Activated CD4-positive, alpha-beta T cell treated with anti-CD3 and anti-CD28 coated beads for 1 hour (primary cell): ENCODE results near the gene RFX2.
"Not testable (repeated sequence)": the region's sequence is repeated elsewhere in the genome, so short reads cannot be mapped to it uniquely, and the experiment has no call there.

Experiments used
- DNase-seq: peaks from one replicate; pipeline ENCODE4 v3.0.0-alpha.2; 2020

Gene RFX2

GRCh38 chr19:6073858-6074708, 36.2 kb downstream of the RFX2 start:
- no peak for DNase-seq

DNA sequence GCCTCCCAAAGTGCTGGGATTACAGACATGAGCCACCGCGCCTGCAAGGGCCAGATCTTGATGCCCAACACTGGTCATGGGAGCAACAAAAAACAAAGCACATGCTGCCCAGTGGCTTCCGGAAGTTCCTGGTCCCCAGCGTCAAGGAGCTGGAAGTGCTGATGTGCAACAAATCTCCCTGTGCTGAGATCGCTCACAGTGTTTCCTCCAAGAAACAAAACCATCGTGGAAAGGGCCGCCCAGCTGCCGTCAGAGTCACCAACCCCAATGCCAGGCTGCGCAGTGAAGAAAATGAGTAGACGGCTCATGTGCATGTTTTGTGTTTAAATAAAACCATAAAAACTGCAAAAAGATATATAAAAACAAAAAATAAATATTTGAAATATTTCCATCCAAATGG, 37.1 kb downstream of the RFX2 start:
- not testable (repeated sequence) for DNase-seq

- no peak for DNase-seq
Observed at GRCh38 chr19:6071875-6072274, 38.4 kb downstream of the RFX2 start.

DNA sequence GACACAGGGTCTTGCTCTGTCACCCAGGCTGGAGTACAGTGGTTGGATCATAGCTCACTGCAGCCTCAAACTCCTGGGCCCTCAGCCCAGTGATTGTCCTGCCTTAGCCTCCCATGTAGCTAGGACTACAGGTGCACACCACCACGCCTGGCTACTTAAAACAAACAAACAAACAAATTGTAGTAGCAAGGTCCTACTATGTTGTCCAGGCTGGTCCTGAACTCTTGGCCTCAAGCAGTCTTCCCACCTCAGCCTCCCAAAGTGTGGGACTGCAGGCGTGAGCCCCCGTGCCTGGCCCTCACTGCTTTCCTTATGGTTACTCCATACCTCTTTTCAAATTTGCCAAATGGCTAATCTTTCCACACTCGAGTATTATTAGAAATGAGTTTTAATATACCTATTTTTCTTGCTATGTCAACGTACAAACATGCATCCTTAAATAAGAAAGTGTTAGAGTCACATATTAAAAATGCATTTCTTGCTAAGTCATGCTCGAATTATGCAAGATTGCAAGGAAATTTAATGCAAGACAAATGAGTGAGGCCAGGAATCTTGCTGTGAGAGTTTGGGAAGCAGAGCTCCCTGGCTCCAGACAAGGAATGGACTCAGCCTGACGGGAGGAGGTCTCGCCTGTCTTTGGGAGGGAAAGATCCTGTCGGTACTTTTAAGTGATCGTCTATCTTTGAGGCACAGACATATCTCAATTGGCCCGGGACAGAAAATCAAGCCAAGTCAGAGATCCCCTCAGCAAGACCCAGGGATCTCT, 39.4 kb downstream of the RFX2 start:
- no peak for DNase-seq

GRCh38 chr19:6070207-6070681, 40.1 kb downstream of the RFX2 start:
- no peak for DNase-seq

- DNase-seq, result no peak
Observed at GRCh38 chr19:6069268-6069791, 41.0 kb downstream of the RFX2 start.

- no peak for DNase-seq
Observed at GRCh38 chr19:6068711-6069110, 41.6 kb downstream of the RFX2 start.

DNA sequence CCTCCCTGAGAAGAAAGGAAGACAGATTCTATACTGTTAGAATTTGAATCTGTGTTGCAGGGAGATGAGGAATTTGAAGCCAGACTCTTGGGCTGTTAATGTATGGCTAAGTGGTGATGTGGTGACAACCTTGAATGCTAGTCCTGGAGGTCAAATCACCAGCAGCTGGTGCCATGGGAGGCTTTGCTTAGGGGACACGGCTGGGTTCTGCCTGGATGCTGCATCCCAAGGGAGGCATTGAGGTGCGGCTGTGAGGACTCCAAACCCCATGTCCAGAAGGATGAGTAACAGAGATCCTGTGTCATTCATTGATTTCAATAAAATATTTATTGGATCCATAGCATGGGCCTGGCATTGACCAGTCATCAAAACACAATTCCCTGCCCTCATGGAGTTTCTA, 42.3 kb downstream of the RFX2 start:
- no peak for DNase-seq

- no peak for DNase-seq
Observed at GRCh38 chr19:6066661-6067646, 43.3 kb downstream of the RFX2 start.

DNA sequence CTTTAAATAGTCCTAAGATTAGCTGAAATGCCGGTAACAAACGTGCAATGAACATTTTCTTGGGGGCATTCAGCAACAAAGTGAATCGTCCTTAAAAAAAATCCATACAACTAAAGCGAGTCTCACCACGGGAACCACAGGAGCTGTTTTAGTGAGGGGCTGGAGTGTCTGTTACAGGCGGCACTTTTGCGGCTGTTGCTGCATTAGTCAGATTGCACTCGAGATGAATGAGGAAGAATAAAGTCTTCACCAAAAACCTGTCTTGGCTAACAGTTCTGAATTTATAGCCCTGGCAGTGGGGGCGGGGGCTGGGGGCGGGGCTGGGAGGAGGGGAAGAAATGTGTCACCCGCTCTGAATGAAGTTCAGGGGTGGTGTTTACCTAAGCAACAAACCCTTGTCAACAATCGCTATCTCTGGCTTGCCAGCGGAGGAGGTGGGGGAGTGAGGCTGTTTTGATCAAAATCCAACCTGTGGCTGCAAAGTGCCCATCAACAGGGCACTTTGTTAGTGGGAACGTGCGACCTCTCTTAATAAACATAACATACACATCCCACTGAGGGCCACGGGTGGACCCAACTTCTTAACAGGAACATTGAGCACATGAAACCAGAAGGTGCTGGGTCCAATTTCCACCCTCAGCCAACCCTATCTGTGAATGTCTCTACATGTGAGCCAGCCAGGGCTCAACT, 44.5 kb downstream of the RFX2 start:
- peak; percentile 35 for DNase-seq

DNA sequence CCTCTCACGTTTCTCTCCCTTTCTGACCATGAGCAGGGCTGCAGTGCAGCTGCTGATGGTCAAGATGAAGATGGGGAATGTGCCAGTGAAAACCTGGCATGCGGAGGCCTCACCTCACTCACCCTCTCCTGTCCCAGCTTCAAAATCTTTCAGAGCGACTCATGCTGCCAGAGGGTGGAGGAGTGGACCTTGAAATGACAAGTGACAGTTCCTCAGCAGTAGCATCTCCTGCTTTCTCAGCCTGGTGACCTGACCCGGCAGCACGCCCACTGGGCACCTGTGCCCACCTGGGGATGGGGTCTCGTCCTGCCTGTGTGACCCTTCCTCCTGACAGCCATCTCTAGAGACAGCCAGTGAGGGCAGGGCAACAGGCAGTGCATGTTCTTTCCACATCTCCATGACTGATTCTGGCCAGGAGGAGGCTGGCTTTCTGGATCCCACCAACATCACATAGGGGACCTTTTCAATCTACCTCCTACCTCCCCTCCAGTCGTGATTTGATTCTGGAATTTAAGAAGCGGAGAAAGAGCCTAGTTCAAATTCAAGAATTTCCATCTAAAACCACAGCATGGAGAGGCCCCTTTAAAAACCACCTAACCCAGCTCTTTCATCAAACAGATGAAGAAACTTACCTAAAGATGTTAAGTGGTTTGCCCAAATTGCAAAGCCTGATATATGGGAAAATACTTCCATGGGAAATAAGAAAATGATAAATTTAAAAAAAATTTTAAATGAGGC, 45.8 kb downstream of the RFX2 start:
- DNase-seq, result no peak

DNA sequence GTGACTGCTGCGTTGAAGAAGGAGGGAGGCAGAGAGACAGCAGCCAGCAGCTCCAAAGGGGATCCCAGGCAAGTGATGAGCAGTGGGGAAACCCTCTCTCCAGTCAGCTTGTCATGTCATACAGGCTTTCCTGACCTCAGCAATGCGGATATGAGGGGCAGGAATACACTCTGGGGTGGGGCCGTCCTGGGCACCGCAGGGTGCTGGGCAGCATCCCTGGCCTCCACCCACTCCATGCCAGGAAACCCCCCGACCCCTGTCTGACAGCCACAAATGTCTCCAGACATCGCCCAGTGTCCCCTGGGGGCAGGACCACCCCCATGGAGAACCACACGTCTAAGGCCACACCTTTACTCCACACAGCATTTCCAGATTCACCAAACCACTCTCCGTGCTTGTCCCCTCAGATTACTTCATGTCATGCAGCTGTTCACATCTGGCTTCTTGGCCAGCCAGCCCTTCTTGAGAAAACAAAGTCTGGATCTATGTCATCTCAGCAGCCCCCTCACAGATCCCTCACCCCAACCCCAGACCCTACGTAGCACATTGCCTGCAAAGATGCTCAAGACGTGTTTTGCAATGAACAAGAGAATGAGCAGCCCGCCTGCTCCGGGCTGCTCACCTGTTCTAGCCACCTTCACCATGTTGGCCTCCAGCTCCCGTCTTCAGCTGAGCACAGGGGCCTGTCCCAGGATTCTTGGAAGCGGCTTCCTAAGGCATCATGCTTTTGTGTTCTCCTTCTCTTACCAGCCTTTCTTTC, 46.5 kb downstream of the RFX2 start:
- no peak for DNase-seq

DNA sequence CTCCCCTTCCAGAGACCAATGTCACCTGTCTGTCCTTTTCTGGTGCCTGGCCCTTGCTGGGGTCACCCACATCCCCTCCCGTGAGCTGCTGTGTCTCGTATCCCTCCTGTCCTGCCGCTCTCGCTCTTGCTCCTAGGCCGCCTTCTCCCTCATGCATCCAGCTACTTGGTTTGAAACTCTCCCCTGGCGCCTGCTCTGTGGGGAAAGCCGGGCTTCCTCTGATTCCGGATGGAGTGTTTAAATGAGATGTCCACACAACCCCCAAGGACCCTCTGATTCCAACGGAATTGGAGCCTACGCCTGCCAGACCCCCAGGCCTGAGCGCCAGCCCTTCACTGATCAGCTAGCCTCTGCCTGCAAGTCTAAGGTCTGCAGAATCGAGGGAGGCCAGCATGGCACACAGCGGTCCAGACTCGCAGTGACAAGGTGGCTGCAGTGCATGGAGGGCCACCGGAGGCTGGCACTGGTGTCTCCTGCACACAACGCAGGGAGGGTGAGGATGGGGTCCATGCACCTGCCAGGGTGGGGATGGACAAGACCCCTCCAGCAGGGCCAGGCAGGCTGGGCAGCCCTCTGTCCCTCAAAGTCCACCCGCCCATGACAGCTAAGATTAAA, 47.2 kb downstream of the RFX2 start:
- no peak for DNase-seq

GRCh38 chr19:6062274-6062673, 48.0 kb downstream of the RFX2 start:
- DNase-seq, result no peak

DNA sequence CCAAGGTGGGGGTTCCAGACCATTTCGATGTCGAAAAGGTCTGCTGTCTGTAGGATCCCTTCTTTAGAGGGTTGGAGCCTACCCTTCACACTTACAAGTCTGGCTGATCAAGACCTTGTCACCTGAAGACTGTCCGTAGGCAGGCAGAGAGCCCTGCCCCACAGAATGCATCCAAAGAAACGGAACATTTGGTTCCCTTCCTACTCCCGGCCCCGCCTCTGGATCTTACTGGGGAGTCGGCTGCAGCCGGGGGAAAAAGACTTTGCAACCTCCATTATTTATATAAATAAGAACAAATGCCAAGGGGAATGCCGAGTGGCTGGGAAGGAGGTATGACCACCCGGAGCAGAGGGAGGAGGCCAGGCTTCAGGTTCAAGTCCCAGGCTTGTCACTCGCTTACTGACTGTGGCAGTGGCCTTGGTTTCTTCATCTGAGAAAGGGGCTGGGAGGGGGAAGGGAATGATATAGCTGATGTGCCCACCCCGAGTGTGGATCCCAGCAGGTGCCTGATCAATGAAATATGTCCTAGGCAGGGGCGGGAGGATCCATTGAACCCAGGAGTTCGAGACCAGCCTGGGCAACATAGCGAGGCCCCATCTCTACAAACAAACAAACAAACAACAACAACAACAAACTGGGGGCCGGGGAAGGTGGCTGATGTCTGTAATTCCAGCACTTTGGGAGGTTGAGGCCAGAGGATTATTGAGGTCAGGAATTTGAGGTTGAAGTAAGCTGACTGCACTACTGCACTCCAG, 48.7 kb downstream of the RFX2 start:
- no peak for DNase-seq

- DNase-seq, result no peak
Observed at GRCh38 chr19:6060600-6061375, 49.5 kb downstream of the RFX2 start.

DNA sequence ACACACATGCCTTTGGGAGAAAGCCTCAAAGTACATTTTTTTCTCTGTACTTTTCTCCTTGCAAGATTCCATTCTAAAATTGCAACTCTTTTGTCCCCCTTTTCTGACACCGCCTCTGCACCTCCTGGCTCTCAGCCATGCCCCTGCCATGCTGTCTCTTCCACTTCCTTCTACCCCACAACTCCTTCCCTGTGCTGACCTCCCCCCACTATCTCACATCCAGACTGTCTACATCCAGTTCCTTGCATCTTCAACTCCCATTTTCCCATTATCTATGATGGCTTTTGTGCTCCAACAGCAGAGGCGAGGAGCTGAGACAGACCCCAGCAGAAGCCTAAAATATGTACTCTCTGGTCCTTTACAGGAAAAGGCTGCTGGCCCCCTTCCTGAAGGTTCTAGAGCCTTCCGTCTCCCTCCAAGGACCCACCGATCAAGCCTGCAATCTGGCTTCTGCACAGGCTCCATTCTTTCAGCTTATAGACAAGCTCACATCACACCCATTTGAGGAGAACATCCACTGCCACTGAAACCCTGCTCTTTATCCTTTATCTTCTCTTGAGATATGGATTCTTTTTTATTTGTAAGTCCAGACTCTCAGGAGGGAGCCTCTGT, 50.2 kb downstream of the RFX2 start:
- no peak for DNase-seq

DNA sequence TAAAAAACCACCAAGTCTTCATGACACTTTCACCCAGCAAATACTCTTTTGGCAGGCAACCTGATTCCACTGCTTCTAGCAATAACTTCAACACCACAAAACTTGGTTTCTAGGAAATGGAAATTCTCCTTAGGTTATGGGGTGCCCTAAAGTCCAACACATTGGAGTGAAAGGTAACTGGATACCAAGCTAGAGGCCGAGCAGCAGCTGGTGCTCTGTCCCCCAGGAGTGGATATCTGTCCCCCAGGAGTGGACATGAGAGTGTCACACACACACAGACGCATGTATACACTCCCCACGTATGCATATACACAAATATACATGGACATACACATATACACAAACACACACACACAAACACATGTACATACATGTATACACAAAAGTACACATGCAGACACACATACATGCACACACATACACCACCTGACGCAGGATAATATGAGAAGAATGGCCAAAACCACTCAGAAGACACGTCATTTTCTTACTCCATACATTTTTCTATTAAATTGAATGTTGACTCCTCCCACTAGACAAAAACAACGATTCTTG, 50.8 kb downstream of the RFX2 start:
- no peak for DNase-seq
